Loucy (cell line): ENCODE measurements around the gene GAL3ST2.

Source experiments
- CTCF ChIP-seq: fragments of 200-600 bp; sonication (generic); conservative IDR thresholded peaks from 2 replicates; pipeline ENCODE4 v1.5.1; 2014; ENCODE audit warnings: mild to moderate bottlenecking, antibody characterized with exemption, low read length
- EZH2phosphoT487 ChIP-seq: fragments of 200-600 bp; IDR thresholded peaks from 2 replicates; pipeline ENCODE4 v1.6.1; 2018; ENCODE audit warnings: antibody characterized with exemption, mild to moderate bottlenecking, moderate library complexity, borderline replicate concordance

GRCh38 chr2:241754042-241754441, 22.6 kb upstream of the GAL3ST2 start:
- TF ChIP-seq EZH2phosphoT487 (no peak), CTCF (no peak)
